Stimulated activated CD8-positive, alpha-beta memory T cell treated with anti-CD3 and anti-CD28 coated beads, Interleukin-4, amount 100 ng/mL, for 1 hour (primary cell): ENCODE measurements around the gene NTF4.
"Not testable (repeated sequence)": the region's sequence is repeated elsewhere in the genome, so short reads cannot be mapped to it uniquely, and the experiment has no call there.

Experiments used
- DNase-seq, 2 donors: peaks; one replicate each; pipeline ENCODE4 v3.0.0-alpha.2; 2020; ENCODE audit warnings: low read depth in 2 of 2, low spot score in 1 of 2

The NTF4 gene

DNA sequence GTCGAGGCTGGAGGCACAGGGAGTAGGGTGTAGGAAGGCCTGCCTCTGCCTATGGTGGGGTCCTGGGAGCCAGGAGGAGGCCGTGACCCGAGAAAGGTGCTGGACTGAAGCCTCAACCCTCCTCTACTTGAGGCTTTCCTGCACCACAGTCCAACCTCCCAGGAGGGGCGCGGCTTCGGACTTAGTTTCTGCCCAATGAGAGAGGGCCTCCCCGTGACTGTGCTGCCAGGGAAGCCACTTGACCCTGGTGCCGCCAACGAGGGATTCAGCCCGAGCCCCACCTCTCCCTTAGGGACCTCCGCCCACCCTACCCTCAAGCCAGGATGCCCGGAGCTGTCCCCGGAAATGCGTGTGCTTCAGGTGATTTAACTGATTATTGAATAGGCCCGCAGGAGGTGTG is 40.4 kb downstream of the NTF4 start, which contains the start of gene CGB3:
TSS of gene CGB3 (minus strand) at position 101 of the 400 bp plus-strand sequence. CDS start 362 bp downstream, outside the sequence.
- DNase-seq: not testable (repeated sequence)

DNA sequence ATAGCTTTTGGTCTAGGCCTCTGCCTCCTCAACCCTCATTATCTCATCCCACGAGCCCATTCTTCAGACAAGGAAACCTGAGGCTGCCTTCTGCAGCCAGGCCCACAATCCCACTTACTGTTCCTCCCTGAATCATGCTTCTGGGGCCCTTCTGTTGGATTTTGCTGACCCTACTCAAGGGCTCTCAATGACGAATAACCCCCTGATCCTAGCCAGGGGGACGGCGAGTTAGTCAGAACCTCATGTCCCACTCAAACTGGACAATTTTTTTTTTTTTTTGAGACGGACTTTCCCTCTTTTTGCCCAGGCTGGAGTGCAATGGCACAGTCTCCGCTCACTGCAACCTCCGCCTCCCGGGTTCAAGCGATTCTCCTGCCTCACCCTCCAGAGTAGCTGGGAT is 42.5 kb downstream of the NTF4 start:
- DNase-seq: no peak

DNA sequence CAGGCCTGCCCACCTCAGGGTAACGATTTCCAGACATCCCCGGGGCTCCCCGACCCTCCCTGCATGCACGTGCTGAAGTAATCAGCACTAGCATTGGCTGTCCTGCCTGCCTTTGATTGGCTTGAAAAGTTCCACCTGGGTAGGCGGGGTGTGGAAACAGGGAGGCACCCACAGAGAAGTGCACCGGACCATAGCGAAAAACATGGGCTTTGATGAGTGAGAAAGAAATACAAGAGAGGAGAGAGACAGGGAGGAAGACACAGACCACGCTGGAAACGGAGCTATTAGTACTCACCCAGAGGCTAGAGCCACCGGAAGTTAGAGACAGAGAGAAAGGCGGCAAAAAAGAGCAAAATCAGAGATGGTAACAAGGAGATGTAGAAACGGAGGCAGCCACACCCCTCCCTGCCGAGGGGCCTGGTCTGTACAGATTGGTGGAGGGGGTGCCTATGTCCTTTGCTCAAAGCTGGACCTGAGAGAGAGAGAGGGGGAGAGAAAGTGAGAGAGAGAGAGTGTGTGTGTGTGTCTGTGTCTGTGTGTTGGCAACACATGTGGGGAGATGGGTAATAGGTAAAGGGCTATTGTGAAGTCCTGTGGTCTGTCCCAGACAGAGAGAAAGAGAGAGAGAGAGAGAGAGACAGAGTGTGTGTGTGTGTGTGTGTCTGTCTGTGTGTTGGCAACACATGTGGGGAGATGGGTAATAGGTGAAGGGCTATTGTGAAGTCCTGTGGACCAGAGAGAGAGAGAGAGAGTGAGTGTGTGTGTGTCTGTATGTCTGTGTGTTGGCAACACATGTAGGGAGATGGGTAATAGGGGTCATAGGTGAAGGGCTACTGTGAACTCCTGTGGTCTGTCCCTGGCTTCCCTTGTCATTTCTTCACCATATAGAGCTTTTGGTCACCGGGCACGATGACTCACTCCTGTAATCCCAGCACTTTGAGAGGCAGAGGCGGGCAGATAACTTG is 43.4 kb downstream of the NTF4 start:
- no peak for DNase-seq

DNA sequence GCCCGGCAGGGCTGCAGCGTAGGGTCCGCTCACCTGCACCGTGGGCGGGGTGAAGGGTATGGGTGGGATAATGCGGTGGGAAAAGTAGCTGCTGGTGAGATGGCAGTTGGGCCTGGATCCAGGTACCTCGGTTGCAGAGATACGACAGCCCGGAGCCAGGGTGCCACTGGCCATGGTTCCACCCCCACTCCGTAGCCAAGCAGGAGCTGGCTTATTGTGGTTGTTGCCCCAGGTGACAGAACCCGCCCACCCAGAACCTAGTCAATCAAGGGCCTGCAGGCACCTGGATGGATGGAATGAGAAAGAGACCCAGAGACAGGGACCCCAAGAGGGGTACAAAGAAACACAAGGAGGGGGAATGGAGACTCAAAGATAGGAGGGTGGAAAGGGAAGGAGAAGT is 44.3 kb downstream of the NTF4 start:
- DNase-seq: no peak

DNA sequence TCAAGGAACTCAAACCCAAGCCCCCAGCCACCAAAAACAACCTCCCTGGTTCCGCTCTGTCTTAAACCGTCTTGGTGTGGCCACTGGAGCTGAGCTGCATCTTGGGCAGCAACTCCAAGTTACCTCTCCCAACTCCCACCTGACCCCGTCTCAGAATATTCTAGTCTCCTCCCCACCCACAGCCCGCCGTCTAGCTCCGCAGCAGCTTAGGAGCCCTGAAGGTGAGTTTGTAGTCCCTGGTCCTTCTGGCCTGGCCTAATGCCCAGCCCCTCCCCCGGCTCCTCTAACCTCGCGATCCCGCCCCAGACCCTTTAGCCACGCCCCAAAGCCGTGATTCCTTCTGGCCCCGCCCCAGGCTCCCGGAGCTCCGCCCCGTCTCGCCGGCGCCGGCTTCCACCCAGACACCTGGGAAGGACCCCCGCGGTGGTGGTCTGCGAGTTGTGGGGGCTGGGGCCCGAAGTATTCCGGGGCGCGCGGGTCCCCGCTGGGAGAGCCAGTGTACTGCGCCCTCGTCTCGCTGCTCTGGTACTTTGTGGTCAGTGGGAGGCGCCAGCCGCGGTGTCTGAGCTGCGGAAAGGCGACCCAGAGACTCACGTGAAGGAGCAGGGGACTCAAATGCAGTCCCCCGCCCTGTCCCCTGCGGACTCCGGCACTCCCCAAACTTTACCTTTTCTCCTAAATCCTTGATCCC is 45.2 kb downstream of the NTF4 start:
- peak; percentile 35 to 37 for DNase-seq

DNA sequence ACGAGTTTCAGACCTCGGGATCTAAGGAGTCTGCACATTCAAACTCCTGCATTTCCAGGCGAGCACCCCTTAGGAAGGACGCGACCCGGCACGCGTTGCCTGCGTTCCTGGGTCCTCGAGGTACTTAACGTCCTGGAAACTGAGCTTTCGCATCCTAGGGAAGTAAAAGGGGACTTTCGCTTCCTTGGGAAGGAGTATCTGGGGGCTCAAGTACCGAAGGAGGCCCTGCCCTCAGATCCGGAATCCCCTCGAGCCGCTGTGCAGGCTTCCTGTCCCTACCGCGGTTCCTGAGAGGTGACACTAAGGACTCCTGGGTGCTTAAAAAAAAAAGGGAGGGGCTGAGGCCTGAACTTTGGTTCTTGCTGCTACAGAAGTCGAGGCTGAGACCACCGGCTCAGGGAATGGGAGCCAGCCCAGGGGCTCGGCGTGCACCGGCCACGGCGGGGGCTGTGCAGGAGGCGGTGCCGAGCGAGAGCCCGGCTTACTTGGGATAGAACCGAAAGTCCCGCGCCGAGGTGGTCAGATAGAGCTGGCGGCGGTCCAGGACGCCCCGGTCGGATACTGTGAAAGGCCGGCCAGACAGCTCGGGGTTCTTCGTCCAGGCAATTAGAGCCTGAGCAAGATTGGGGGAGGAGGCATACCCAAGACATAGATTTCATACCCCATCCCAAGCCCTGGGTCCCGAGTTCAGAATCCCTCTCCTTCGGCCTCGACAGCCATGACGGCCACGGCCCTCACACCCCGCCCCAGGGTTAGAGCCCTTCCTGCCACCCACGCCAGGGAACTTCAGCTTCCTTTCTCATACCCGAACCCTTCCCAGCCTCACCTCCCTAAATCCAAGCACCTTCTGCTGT is 46.0 kb downstream of the NTF4 start:
- DNase-seq: not testable (repeated sequence)

DNA sequence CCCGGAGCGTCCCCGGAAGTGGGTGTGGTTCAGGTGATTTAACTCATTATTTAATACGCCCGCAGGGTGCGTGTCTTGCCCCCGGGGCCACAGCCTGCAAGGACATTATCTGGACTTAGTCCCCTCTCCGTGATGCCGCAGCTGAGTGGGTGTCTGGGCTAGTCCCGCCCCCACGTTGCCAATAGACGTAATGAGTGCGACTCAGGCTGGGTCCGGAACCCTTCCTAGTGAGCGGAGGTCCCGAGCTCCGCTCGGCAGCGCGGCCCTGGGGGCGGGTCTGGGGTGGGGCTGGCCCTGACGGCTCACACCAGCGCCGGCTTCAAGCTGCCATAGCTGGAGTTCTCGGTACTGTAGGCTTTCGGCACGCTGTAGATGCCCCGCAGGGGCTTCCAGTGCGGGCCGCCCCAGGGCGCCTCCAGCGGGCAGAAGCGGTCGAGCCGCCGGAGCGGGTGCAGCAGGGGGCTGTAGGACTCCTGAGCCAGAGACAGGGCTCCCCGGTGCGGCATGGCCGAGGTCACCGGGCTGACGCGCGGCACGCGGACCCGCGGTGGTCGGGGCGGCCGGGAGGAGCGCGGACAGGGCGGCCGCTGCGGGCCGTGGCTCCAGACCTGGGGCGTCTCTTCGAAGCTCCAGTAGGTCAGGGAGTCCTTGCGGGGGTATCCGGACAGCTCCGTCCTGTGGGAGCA is 46.8 kb downstream of the NTF4 start:
- DNase-seq: peak; percentile 26 to 34

DNA sequence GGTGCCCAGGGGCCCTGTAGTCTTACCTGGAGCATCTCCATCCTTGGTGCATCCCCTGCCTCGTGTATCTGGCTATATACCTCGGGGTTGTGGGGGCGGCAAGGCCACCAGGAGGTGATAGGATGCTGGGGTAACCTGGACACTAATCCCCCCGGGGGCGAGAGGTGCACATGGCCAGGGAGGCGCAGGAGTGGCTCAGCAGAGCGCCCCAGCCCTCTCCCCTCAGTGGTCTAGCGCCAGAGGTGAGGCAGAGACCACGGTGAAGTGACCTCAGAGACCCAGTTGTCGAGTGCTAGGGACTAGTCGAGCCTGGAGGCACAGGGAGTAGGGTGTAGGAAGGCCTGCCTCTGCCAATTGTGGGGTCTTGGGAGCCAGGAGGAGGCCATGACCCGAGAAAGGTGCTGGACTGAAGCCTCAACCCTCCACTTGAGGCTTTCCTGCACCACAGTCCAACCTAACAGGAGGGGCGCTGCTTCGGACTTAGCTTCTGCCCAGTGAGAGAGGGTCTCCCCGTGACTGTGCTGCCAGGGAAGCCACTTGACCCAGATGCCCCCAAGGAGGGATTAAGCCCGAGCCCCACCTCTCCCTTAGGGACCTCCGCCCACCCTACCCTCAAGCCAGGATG is 47.5 kb downstream of the NTF4 start, which contains the start of gene LHB:
TSS of gene LHB (minus strand) at position 51 of the 625 bp plus-strand sequence. CDS start at position 41, 10 bp downstream.
- DNase-seq: no peak

DNA sequence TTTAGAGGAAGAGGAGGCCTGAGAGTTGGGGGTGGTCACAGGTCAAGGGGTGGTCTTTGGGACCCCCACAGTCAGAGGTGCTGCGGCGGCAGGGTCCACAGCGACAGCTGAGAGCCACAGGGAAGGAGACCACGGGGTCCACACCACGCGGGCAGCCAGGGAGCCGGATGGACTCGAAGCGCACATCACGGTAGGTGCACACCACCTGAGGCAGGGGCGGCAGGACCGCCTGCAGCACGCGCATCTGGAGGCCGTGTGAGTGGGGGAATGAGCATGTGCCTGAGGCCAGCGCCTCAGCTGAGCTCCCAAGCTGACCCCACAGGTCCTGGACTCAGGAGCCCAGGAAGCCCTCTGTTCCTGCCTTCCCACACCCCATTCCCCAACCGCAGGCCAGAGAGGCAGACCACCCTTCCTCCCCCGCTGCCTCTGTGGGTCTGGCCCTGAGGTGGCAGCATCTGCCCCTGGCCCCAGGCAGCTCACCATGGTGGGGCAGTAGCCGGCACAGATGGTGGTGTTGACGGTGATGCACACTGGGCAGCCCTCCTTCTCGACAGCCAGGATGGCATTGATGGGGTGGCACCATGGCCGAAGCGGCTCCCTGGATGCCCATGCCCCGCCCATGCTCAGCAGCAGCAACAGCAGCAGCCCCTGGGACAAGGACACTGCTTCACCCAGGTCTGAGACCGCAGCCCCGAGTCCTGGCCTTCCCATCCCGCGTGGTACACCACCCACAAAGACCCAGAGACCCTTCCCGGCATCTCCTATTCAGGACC is 48.4 kb downstream of the NTF4 start:
- DNase-seq: no peak

DNA sequence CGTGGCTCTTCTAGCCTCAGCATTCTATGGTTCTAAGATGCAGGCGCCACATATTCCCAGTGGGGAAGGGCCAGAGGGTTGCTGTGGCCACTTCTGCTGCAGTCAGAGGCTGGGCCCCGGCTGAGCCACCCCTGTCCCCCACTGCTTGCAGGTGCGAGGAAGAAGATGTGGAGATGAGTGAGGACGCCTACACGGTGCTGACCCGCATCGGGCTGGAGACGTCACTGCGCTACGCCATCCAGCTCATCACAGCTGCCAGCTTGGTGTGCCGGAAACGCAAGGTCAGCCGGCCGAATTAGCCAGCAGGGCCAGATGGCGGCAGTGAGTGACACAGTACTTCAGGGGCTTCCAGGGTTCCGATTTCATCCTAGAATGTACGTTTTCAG is 49.8 kb downstream of the NTF4 start:
- DNase-seq: no peak

DNA sequence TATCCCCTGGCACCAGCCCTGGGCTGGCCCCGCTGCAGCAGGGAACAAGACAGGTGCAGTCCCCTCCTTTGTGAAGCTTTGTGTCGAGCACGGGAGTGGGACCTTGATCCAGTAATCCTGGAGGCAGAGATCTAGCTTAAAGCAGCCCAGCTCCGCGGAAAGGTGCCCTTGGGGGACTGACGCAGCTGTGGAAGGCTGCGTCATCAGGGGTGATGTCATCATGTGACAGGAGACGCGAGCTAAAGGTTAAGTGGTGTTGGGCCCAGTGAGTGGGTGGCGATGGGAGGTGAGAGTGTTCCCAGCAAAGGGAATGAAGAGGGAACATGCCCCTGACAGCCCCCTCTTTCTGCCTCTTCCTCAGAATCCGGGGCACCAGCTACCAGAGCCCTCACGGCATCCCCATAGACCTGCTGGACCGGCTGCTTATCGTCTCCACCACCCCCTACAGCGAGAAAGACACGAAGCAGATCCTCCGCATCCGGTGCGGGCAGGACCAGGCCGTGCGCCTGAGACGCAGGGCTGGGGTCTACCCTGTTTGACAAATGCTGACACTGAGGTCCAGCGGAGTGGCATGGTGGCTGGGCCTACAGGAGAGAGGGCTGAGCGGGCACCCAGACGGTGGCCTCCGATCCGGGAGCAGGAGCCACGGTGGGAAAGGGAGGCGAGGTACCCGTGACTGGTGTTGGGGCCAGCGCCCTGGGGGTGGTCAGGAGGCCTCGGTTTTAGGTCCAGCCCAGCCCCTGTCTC is 50.3 kb downstream of the NTF4 start:
- DNase-seq: no peak

DNA sequence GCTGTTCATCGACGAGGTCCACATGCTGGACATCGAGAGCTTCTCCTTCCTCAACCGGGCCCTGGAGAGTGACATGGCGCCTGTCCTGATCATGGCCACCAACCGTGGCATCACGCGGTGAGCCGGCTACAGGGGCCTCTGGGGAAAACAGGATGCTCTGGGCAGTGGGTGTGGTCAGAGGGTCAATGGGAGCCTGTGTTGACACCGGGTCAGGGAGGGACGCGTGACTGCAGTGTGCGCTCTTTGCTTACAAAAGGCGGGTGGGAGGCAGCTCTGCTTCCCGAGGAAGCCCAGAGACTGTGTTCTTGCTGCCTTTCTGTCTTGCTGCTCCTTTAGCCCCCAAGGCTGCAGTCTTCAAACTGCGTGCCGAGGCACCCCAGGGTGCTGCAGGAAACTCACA is 53.4 kb downstream of the NTF4 start:
- no peak for DNase-seq
